ENCODE results near the gene CAMTA1. TPM values are rescaled to one million over a fixed set of nuclear protein-coding genes. Genes with fewer than 3 reads are reported as not detected.

Gene CAMTA1
- total RNA-seq, 1 donor from 2014 or later, result 63.8 TPM

- TF ChIP-seq CTCF (IDR thresholded peaks at IDR 0.05), result no peak
- peaks cover 8% of the 10 kb centered on the region for H3K36me3 Mint-ChIP-seq (ENCODE audit: low read depth)
- H3K27me3 Mint-ChIP-seq (ENCODE audit: low read depth), result no peaks in the 10 kb centered on the region
- H3K9me3 Mint-ChIP-seq (ENCODE audit: low read depth), result no peaks in the 10 kb centered on the region
- H3K4me1 Mint-ChIP-seq (ENCODE audit: low read depth), result peaks cover 25% of the 10 kb centered on the region
- peak overlapping the region; percentile 81 for H3K4me3 Mint-ChIP-seq (ENCODE audit: unreplicated experiment)
- H3K27ac Mint-ChIP-seq (ENCODE audit: unreplicated experiment), result peak overlapping the region; percentile 80
- no peak for DNase-seq (ENCODE audit: low spot score)
Measured at GRCh38 chr1:7771823-7772299, 986.6 kb downstream of the CAMTA1 start.

GRCh38 chr1:7777591-7777990, 992.3 kb downstream of the CAMTA1 start:
- H3K4me1 Mint-ChIP-seq (ENCODE audit: low read depth), result peaks cover 13% of the 10 kb centered on the region
- H3K36me3 Mint-ChIP-seq (ENCODE audit: low read depth), result peaks cover 13% of the 10 kb centered on the region
- no peaks in the 10 kb centered on the region for H3K9me3 Mint-ChIP-seq (ENCODE audit: low read depth)
- no peak for TF ChIP-seq CTCF (IDR thresholded peaks at IDR 0.05)
- no peaks in the 10 kb centered on the region for H3K27me3 Mint-ChIP-seq (ENCODE audit: low read depth)
- no peak overlapping the region for H3K27ac Mint-ChIP-seq (ENCODE audit: unreplicated experiment)
- no peak overlapping the region for H3K4me3 Mint-ChIP-seq (ENCODE audit: unreplicated experiment)
- no peak for DNase-seq (ENCODE audit: low spot score)

- Mint-ChIP-seq H3K4me3 (ENCODE audit: unreplicated experiment) (no peak overlapping the region), H3K4me1 (ENCODE audit: low read depth) (peaks cover 14% of the 10 kb centered on the region), H3K9me3 (ENCODE audit: low read depth) (no peaks in the 10 kb centered on the region), H3K27me3 (ENCODE audit: low read depth) (no peaks in the 10 kb centered on the region), H3K27ac (ENCODE audit: unreplicated experiment) (no peak overlapping the region), H3K36me3 (ENCODE audit: low read depth) (peaks cover 13% of the 10 kb centered on the region)
- TF ChIP-seq CTCF (IDR thresholded peaks at IDR 0.05), result no peak
- DNase-seq (ENCODE audit: low spot score), result no peak
Measured at GRCh38 chr1:7778133-7778628, 992.9 kb downstream of the CAMTA1 start.

- Mint-ChIP-seq H3K27ac (ENCODE audit: unreplicated experiment) (no peak overlapping the region), H3K9me3 (ENCODE audit: low read depth) (no peaks in the 10 kb centered on the region), H3K27me3 (ENCODE audit: low read depth) (no peaks in the 10 kb centered on the region), H3K4me1 (ENCODE audit: low read depth) (peaks cover 12% of the 10 kb centered on the region), H3K36me3 (ENCODE audit: low read depth) (peaks cover 6% of the 10 kb centered on the region), H3K4me3 (ENCODE audit: unreplicated experiment) (no peak overlapping the region)
- TF ChIP-seq CTCF (IDR thresholded peaks at IDR 0.05), result no peak
- no peak for DNase-seq (ENCODE audit: low spot score)
Measured at GRCh38 chr1:7780976-7781375, 995.7 kb downstream of the CAMTA1 start.

- Mint-ChIP-seq H3K9me3 (ENCODE audit: low read depth) (no peaks in the 10 kb centered on the region), H3K4me3 (ENCODE audit: unreplicated experiment) (no peak overlapping the region)
Measured at GRCh38 chr1:7781501-7781900, 996.2 kb downstream of the CAMTA1 start.

More at GRCh38 chr1:7781501-7781900, 996.2 kb downstream of the CAMTA1 start:
- DNase-seq (ENCODE audit: low spot score), result no peak
- peaks cover 6% of the 10 kb centered on the region for H3K36me3 Mint-ChIP-seq (ENCODE audit: low read depth)
- H3K4me1 Mint-ChIP-seq (ENCODE audit: low read depth), result peaks cover 12% of the 10 kb centered on the region
- no peak for TF ChIP-seq CTCF (IDR thresholded peaks at IDR 0.05)
- no peaks in the 10 kb centered on the region for H3K27me3 Mint-ChIP-seq (ENCODE audit: low read depth)
- no peak overlapping the region for H3K27ac Mint-ChIP-seq (ENCODE audit: unreplicated experiment)
